Tibial nerve (tissue), 4 donors: Measurements from ENCODE around the gene PMP22.

Experiments used
- EP300 ChIP-seq, 2 donors: sonication (generic); formaldehyde crosslinking; IDR thresholded peaks; one replicate each; pipeline ENCODE4 v1.6.1; 2017; ENCODE audit warnings: antibody characterized with exemption in 2 of 2, mild to moderate bottlenecking in 1 of 2
- POLR2A ChIP-seq, 2 donors: fragments of 450-650 bp; IDR thresholded peaks; one replicate each; pipeline ENCODE4 v1.6.1; 2017; ENCODE audit warnings: antibody characterized with exemption in 2 of 2, mild to moderate bottlenecking in 2 of 2, moderate library complexity in 2 of 2
- TF ChIP-seq, protein P1 (sequence below), 5 experiments: fragments of 200-600 bp in 3 of 5; fragments of 450-650 bp in 2 of 5; sonication (generic) in 3 of 5; IDR thresholded peaks; one replicate each; pipeline ENCODE4 v1.5.1; 2016 to 2019; ENCODE audit warnings: antibody characterized with exemption in 5 of 5, mild to moderate bottlenecking in 3 of 5, moderate library complexity in 2 of 5

DNA sequence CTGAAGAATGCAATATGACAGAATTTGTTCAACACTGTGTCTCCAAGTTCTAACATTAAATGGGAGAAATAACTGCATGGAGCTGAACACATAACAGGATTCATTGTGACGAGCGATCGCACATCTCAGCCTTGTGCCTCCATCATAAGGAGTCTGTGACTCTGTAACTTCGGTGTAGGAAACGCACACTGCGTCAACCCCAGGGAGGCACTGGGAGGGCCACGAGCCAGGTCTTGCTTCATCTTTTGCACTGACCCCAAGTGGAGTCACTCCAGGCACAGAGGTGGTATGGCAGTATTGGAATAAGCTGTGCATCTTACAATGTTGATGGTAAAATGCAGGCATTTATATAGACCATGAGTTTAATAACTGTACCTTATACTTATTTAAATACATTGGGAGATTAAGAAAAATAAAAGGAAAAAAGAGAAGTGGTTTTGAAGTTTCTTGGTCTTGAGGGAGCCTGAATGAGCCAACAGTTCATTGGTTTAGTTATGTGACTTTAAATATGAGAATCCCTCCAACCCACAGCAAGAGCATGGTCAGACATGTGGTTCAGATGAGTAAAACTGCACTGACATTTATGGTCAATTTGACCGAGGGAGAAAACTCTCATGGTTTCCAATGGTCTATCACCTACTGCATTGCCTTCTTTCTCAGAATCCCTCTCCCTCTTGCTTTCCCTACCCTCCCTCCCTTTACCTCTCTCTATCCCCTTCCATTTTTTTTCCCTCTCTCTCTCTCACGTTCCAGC is 5.7 kb upstream of the PMP22 start:
- TF ChIP-seq, protein P1, sequence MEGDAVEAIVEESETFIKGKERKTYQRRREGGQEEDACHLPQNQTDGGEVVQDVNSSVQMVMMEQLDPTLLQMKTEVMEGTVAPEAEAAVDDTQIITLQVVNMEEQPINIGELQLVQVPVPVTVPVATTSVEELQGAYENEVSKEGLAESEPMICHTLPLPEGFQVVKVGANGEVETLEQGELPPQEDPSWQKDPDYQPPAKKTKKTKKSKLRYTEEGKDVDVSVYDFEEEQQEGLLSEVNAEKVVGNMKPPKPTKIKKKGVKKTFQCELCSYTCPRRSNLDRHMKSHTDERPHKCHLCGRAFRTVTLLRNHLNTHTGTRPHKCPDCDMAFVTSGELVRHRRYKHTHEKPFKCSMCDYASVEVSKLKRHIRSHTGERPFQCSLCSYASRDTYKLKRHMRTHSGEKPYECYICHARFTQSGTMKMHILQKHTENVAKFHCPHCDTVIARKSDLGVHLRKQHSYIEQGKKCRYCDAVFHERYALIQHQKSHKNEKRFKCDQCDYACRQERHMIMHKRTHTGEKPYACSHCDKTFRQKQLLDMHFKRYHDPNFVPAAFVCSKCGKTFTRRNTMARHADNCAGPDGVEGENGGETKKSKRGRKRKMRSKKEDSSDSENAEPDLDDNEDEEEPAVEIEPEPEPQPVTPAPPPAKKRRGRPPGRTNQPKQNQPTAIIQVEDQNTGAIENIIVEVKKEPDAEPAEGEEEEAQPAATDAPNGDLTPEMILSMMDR (IDR thresholded peaks at IDR 0.05), result no peak
- no peak for TF ChIP-seq POLR2A (IDR thresholded peaks at IDR 0.05)
- peak in 1 of 2 donors; percentile 34 for TF ChIP-seq EP300 (IDR thresholded peaks at IDR 0.05)
